Hindlimb muscle (tissue), 1 donor: Measurements from ENCODE around the gene MECR. TPM values are rescaled to one million over a fixed set of nuclear protein-coding genes. Genes with fewer than 3 reads are reported as not detected.

Experiments
- DNase-seq: peaks from one replicate; pipeline ENCODE4 v3.0.0-alpha.2; 2013
- polyA plus RNA-seq: library from polyadenylated mRNA; unstranded; fragments of 120-200 nt; gene quantifications from one replicate; pipeline ENCODE4 v1.2.1, GENCODE V29; 2013; ENCODE audit not compliant: insufficient read length

The MECR gene
- 31.5 TPM for polyA plus RNA-seq

DNA sequence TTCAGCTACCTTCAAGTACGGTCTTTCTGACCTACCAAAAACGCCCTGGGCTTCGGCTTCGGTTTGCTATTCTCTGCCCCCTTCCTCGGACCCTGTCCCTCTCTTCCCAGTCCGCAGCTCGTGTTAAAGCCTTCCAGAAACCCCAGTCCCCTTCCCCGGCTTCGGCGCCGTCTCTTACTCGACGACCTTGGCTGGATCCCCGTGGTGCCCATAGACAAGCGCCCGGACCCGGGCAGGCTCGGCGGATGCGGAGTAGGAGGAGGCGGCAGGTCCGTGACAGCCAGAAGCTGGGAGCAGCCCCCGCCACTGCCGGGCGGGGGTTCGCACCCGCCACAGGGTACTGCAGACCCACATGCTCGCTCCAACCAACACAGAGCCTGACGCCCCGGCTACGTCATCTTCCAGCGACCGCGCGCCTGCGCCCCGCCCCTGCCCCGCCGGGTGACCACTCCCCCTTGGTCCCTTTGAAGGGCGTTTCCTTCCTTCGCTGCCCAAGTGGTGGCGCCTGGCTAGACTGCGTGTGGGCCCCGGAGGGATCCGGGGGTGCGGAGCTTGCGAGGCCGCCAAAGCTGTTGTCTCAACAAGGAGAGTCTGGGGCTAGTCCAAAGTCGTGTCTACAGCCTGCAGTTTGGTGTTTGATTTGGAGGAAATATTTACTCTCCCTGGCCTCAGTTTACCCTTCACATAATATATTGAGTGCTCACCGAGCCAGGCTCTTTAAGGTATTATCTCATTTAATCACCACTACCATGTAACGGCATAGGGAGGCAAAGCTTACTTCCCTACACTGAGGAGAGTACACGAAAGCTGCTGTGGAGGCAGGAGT, at the start of gene MECR:
Gene MECR, minus strand, starts transcription at position 382 of the 826 bp plus-strand sequence. Its CDS starts 28 bp downstream, at position 354.
- peak; percentile 92 for DNase-seq

DNA sequence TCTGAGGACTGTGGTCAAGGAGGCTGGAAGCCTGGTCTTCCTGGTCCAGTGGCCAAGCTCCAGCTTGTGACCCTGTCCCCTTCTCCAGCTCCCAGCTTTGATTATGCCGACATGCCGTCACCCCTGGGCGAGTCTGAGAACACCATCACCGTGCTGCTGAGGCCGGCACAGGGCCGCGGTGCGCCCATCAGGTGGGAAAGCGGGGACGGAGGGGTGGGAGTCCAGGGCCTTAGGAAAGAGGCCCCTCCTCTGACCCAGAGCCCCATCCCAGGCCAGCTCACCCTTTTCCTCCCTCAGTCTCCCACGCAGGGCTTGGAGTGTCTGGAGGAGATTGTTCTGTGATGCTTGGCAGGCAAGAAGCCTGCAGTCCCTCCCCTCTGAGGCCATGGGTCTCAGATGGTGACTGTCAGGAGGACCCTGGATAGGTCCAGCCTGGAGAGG, 49.2 kb upstream of the MECR start:
- DNase-seq, result no peak

GRCh38 chr1:29279406-29279805, 48.7 kb upstream of the MECR start:
- no peak for DNase-seq

GRCh38 chr1:29278124-29278523, 47.4 kb upstream of the MECR start:
- no peak for DNase-seq

DNA sequence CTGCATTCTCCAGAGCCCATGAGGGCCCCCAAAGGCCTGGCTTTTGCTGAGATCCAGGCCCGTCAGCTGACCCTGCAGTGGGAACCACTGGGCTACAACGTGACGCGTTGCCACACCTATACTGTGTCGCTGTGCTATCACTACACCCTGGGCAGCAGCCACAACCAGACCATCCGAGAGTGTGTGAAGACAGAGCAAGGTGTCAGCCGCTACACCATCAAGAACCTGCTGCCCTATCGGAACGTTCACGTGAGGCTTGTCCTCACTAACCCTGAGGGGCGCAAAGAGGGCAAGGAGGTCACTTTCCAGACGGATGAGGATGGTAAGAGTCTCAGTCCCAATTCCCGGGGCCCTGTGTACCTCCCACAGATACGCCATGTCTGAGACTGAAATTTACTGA, 44.7 kb upstream of the MECR start:
- no peak for DNase-seq

GRCh38 chr1:29272147-29272907, 41.6 kb upstream of the MECR start:
- no peak for DNase-seq

GRCh38 chr1:29271724-29272123, 41.0 kb upstream of the MECR start:
- no peak for DNase-seq

GRCh38 chr1:29270929-29271521, 40.3 kb upstream of the MECR start:
- DNase-seq, result no peak

DNA sequence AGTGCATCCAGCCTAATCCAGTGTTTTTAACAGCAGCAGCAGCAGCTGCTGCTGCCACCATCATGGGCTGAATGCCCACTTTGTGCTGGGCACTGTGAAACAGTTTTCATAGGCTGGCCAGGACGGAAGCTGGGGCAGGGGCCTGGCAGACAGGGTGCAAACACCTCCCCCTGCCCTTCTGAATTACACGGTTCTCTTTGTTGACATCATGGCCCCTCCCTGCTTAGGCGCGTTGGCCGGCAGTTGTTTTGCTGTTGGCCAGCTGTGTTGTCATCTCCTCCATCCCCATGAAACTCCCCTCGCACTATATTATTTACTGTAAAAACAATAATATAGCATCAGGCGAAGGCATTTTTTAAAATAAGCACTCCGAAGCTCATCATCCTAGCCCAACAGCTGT, 38.6 kb upstream of the MECR start:
- DNase-seq, result peak; percentile 75

- DNase-seq, result no peak
Observed at GRCh38 chr1:29267321-29268070, 36.8 kb upstream of the MECR start.

DNA sequence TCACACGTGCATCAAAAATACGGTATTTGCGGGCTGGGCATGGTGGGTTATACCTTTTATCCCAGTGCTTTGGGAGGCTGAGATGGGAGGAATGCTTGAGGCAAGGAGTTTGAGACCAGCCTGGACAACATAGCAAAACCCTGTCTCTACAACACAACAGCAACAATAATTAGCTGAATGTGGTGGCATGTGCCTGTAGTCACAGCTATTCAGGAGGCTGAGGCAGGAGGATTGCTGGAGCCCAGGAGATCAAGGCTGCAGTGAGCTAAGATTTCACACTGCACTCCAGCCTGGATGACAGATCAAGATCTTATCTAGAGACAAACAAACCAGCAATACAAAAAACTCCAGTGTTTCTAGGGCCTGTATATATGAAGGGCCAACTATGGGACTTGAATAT, 36.2 kb upstream of the MECR start:
- DNase-seq, result no peak

- DNase-seq, result no peak
Observed at GRCh38 chr1:29264773-29265389, 34.1 kb upstream of the MECR start.

DNA sequence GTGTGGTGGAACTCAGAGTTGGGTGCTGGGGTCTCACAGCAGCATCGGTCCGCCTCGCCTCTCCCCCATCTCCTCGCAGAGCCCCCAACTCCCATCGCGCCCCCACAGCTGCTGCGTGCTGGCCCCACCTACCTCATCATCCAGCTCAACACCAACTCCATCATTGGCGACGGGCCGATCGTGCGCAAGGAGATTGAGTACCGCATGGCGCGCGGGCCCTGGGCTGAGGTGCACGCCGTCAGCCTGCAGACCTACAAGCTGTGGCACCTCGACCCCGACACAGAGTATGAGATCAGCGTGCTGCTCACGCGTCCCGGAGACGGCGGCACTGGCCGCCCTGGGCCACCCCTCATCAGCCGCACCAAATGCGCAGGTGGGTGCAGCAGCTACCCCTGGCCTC, 29.8 kb upstream of the MECR start:
- DNase-seq, result no peak

GRCh38 chr1:29259802-29260441, 29.2 kb upstream of the MECR start:
- DNase-seq, result no peak

GRCh38 chr1:29258976-29259801, 28.5 kb upstream of the MECR start:
- DNase-seq, result no peak

GRCh38 chr1:29258189-29258975, 27.6 kb upstream of the MECR start:
- DNase-seq, result no peak

- no peak for DNase-seq
Observed at GRCh38 chr1:29256979-29257804, 26.5 kb upstream of the MECR start.

DNA sequence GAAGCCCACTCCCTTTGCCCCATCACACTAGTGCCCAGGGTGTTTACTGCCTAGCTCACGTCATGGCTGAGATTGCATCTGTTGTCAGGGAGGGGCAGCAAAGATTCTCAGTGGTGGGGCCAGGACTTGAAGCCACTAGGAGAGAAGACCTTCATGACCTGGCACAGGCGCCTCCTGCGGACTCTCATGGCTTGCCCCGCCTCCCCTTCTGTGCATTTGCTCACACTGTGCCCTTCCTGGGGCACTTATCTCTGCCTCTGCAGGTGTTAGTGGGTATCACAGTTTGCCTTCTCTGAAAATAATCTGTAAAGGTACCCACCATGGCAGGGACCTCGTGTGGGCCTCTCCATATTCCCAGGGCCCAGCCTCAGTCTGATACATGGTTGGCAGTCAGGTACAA, 25.7 kb upstream of the MECR start:
- DNase-seq, result no peak

- no peak for DNase-seq
Observed at GRCh38 chr1:29255134-29255666, 24.5 kb upstream of the MECR start.
